GM12892 (cell line): ENCODE data around the gene SORCS1.

Source experiments
- DNase-seq: peaks from one replicate; pipeline ENCODE4 v3.0.0; 2011; ENCODE audit not compliant: insufficient read length
- FAIRE-seq: peaks from 2 replicates; lab custom pipeline; 2011; peaks lifted over from hg19 to GRCh38; lab: Jason Lieb, UNC
- POLR2A ChIP-seq: IDR thresholded peaks from 2 replicates; pipeline ENCODE4 v1.6.1; 2011; ENCODE audit warnings: low read depth, low read length, control low read depth
- POLR2AphosphoS5 ChIP-seq: IDR thresholded peaks from 2 replicates; pipeline ENCODE4 v1.6.1; 2011; ENCODE audit warnings: low read depth, low read length, control low read depth
- TAF1 ChIP-seq: IDR thresholded peaks from 2 replicates; pipeline ENCODE4 v1.6.1; 2011; ENCODE audit warnings: low read depth, mild to moderate bottlenecking, control low read depth, low read length, borderline replicate concordance

SORCS1 gene

GRCh38 chr10:106804992-106805582 is 359.4 kb downstream of the SORCS1 start:
- DNase-seq: no peak
- no peak for FAIRE-seq
- no peak for TF ChIP-seq POLR2AphosphoS5

- TF ChIP-seq POLR2A (no peak), TAF1 (no peak), POLR2AphosphoS5 (no peak)
- no peak for DNase-seq
- no peak for FAIRE-seq
Observed at GRCh38 chr10:106802949-106803348, 361.6 kb downstream of the SORCS1 start.

- TF ChIP-seq TAF1 (no peak), POLR2AphosphoS5 (no peak), POLR2A (no peak)
- DNase-seq (no peak), FAIRE-seq (no peak)
Observed at GRCh38 chr10:106799776-106800175, 364.7 kb downstream of the SORCS1 start.

GRCh38 chr10:106795619-106796018 is 368.9 kb downstream of the SORCS1 start:
- TF ChIP-seq POLR2A: no peak
- TF ChIP-seq POLR2AphosphoS5: no peak
- TF ChIP-seq TAF1: no peak
- DNase-seq (no peak), FAIRE-seq (no peak)

- DNase-seq (no peak), FAIRE-seq (no peak)
- TF ChIP-seq TAF1 (no peak), POLR2A (no peak), POLR2AphosphoS5 (no peak)
Observed at GRCh38 chr10:106793617-106794016, 370.9 kb downstream of the SORCS1 start.

- no peak for TF ChIP-seq POLR2A
- TF ChIP-seq TAF1: no peak
- no peak for TF ChIP-seq POLR2AphosphoS5
- FAIRE-seq: no peak
- no peak for DNase-seq
Observed at GRCh38 chr10:106789623-106790022, 374.9 kb downstream of the SORCS1 start.

DNA sequence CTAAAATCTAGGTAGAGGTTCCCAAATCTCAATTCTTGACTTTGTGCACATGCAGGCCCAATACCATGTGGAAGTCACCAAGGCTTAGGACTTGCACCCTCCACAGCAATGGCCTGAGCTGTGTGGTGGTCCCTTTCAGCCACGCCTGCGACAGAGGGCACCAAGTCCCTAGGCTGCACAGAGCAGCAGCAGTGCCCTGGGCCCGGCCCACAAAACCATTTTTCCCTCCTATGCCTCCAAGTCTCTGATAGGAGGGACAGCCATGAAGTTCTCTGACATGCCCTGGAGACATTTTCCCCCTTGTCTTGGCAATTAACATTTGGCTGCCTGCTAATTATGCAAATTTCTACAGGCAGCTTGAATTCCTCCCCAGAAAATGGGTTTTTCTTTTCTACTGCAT is 375.5 kb downstream of the SORCS1 start:
- FAIRE-seq: no peak
- no peak for TF ChIP-seq TAF1
- no peak for TF ChIP-seq POLR2AphosphoS5
- no peak for TF ChIP-seq POLR2A
- no peak for DNase-seq

DNA sequence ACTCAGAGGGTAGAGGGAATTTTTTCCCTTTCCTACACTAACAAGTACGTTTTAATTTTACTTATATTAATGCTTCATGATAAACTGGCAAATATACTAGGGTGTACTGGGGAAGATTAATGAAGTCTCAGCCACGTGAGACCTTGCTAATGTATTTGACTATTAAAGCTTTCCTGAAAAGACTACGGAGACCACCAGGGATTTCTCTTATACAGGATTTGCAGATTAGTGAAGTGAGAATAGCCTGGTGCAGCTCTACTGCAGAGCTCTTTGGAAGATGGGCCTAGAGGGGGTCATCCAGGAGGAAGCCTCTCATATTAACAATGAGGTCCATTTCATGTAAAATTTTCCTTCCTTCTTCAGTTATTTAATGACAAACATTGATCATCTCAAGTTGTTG is 379.0 kb downstream of the SORCS1 start:
- no peak for TF ChIP-seq POLR2AphosphoS5
- no peak for TF ChIP-seq TAF1
- TF ChIP-seq POLR2A: no peak
- DNase-seq (no peak), FAIRE-seq (no peak)

DNA sequence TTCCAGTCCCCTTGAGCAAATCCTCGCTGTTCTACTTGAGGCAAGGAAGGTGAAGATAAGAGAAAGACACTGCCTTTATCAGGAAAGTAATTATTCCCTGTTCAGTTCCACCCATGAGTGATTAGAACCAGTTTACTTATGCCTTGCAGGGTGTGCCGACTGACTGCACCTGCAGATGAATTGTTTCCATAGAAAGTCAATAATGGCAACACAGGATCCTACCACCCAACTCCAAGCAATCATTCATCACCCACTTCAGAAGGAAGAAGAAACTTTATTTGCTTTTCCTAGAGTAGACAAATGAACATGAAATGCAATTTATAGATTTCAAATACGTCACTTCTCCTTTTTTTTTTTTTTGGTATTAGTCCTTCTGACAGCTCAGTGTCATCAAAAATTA is 383.9 kb downstream of the SORCS1 start:
- no peak for TF ChIP-seq POLR2AphosphoS5
- TF ChIP-seq POLR2A: no peak
- no peak for TF ChIP-seq TAF1
- FAIRE-seq: no peak
- DNase-seq: no peak

DNA sequence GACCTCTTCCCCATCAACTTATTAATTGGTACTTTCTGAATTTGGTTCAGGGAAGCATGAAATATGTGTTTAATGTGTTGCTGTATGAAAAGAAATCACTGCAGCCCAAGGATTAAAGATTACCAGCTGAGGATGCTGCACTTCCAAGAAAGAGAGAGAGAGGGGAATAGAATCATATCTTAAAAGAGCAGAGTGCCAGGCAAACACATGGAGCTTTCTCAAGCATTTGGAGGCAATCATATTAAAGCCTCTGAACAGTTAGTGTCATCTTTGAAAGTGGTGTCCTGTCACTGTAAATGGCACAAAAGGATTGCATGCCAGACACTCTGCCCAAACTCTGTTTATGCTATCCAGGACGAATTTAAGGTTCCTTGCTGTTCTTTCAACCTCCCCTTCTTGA is 386.7 kb downstream of the SORCS1 start:
- no peak for FAIRE-seq
- TF ChIP-seq POLR2A (no peak), TAF1 (no peak), POLR2AphosphoS5 (no peak)
- no peak for DNase-seq

DNA sequence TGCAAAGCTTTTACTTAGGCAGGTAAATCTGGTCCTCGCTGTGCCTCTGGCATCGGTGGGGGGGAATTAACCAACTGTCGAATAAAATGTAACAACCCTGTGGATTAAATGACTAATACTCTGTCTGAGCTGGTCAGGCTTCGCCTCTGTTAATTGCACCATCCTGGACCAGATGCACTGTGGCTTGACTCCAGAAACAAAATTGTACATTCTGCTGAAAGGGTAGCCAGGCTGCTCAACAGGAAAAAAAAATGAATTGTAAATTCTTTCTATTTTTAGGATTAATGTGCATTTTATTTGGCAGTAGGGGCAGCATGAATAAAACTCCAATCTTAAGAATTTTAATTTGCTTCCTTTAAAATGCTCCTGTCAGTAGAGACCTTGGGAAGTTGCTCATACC is 389.4 kb downstream of the SORCS1 start:
- DNase-seq (no peak), FAIRE-seq (no peak)
- no peak for TF ChIP-seq POLR2AphosphoS5
- no peak for TF ChIP-seq POLR2A
- TF ChIP-seq TAF1: no peak

GRCh38 chr10:106772957-106773356 is 391.5 kb downstream of the SORCS1 start:
- FAIRE-seq (no peak), DNase-seq (no peak)
- TF ChIP-seq POLR2A (no peak), POLR2AphosphoS5 (no peak), TAF1 (no peak)

DNA sequence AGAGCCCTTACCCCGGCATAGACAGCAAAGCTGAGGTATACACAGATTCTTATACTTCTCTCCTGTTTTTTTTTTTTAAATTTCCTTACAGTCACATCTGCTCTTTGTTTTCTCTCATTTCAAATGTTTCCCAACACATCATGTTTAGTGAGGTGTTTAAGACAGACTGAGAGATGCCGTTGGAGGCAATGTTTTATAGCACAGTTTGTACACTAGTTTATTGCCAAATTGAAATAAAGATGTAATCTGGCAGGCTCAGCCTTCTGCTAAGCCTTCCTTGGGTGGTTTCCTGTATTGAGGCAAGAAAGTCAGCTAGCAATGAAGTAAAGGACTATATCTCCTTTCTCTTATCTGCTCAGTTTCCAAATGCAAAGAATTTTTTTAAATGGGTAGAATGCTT is 393.4 kb downstream of the SORCS1 start:
- no peak for DNase-seq
- no peak for FAIRE-seq
- TF ChIP-seq POLR2A: no peak
- no peak for TF ChIP-seq TAF1
- no peak for TF ChIP-seq POLR2AphosphoS5
